ENCODE data around the gene FBXL15.

GRCh38 chr10:102394801-102395399, 25.7 kb upstream of the FBXL15 start:
- TF ChIP-seq CTCF (IDR thresholded peaks at IDR 0.05) (no peak), EP300 (IDR thresholded peaks at IDR 0.05) (no peak)

All from esophagus muscularis mucosa (tissue), 3 donors.